Hepatocyte (in vitro differentiated cells): Measurements from ENCODE around the gene MGAT5. TPM values are rescaled to one million over a fixed set of nuclear protein-coding genes. Genes with fewer than 3 reads are reported as not detected.

Source experiments
- DNase-seq: peaks from one replicate; pipeline ENCODE4 v3.0.0-alpha.2; 2016; ENCODE audit warnings: low spot score
- H2AFZ ChIP-seq: fragments of 200-600 bp; sonication (generic); 2 replicates; pipeline ENCODE4 v1.6.0; 2016; ENCODE audit warnings: antibody characterized with exemption, mild to moderate bottlenecking
- H3K27ac ChIP-seq: fragments of 200-600 bp; sonication (generic); 2 replicates; pipeline ENCODE4 v1.5.1; 2016; ENCODE audit warnings: mild to moderate bottlenecking
- H3K27me3 ChIP-seq: fragments of 200-600 bp; sonication (generic); 2 replicates; pipeline ENCODE4 v1.6.1; 2016
- H3K36me3 ChIP-seq: fragments of 200-600 bp; sonication (generic); replicated peaks from 2 replicates; pipeline ENCODE4 v1.5.1; 2016; ENCODE audit warnings: low read depth; ENCODE audit not compliant: insufficient read depth
- H3K4me1 ChIP-seq: fragments of 200-600 bp; sonication (generic); 2 replicates; pipeline ENCODE4 v1.5.1; 2016; ENCODE audit warnings: mild to moderate bottlenecking, moderate library complexity; ENCODE audit not compliant: insufficient read depth
- H3K4me2 ChIP-seq: fragments of 200-600 bp; sonication (generic); 2 replicates; pipeline ENCODE4 v1.6.0; 2016
- H3K4me3 ChIP-seq: fragments of 200-600 bp; sonication (generic); 2 replicates; pipeline ENCODE4 v1.5.1; 2016; ENCODE audit warnings: mild to moderate bottlenecking
- H3K79me2 ChIP-seq: fragments of 200-600 bp; sonication (generic); 2 replicates; pipeline ENCODE4 v1.6.0; 2017; ENCODE audit warnings: mild to moderate bottlenecking
- H3K9me2 ChIP-seq: fragments of 200-600 bp; sonication (generic); replicated peaks from 2 replicates; pipeline ENCODE4 v1.6.0; 2017; ENCODE audit warnings: mild to moderate bottlenecking; ENCODE audit not compliant: insufficient read depth
- H3K9me3 ChIP-seq: fragments of 200-600 bp; sonication (generic); 2 replicates; pipeline ENCODE4 v1.5.1; 2016; ENCODE audit warnings: low read depth, mild to moderate bottlenecking
- H4K20me1 ChIP-seq: fragments of 200-600 bp; sonication (generic); 2 replicates; pipeline ENCODE4 v1.6.0; 2016; ENCODE audit warnings: mild to moderate bottlenecking; ENCODE audit not compliant: insufficient read depth, poor library complexity, severe bottlenecking
- CTCF ChIP-seq: fragments of 200-600 bp; sonication (generic); IDR thresholded peaks from 2 replicates; pipeline ENCODE4 v1.5.1; 2016; ENCODE audit warnings: antibody characterized with exemption, mild to moderate bottlenecking; ENCODE audit not compliant: poor library complexity
- EZH2 ChIP-seq: fragments of 200-600 bp; sonication (generic); IDR thresholded peaks from 2 replicates; pipeline ENCODE4 v1.6.1; 2016; ENCODE audit warnings: antibody characterized with exemption, mild to moderate bottlenecking, borderline replicate concordance
- EZH2phosphoT487 ChIP-seq: fragments of 200-600 bp; sonication (generic); IDR thresholded peaks from one replicate; pipeline ENCODE4 v1.6.1; 2018; ENCODE audit warnings: antibody characterized with exemption, mild to moderate bottlenecking, low read depth, moderate library complexity; ENCODE audit not compliant: unreplicated experiment, severe bottlenecking
- WGBS: methylation state at CpG from one replicate; pipeline ENCODE4 v1.1.6; 2016; ENCODE audit warnings: low lambda C conversion rate; ENCODE audit errors: missing lambda C conversion rate; 5-methylcytosine and 5-hydroxymethylcytosine counted together
- polyA plus RNA-seq: library from polyadenylated mRNA; unstranded; fragments of >200 nt; fragmentation: Nextera tagmentation; extraction: Ambion mirVana; gene quantifications from 2 replicates; pipeline ENCODE4 v1.2.1, GENCODE V29; 2016
- total RNA-seq: library from RNA; depleted of rRNA; stranded (reverse); fragments of >200 nt; gene quantifications from 2 replicates; pipeline ENCODE4 v1.2.3, GENCODE V29; 2014

MGAT5 gene
- total and polyA plus RNA-seq, 2 experiments from 2014 or later, result 9.1 to 30.2 TPM

DNA sequence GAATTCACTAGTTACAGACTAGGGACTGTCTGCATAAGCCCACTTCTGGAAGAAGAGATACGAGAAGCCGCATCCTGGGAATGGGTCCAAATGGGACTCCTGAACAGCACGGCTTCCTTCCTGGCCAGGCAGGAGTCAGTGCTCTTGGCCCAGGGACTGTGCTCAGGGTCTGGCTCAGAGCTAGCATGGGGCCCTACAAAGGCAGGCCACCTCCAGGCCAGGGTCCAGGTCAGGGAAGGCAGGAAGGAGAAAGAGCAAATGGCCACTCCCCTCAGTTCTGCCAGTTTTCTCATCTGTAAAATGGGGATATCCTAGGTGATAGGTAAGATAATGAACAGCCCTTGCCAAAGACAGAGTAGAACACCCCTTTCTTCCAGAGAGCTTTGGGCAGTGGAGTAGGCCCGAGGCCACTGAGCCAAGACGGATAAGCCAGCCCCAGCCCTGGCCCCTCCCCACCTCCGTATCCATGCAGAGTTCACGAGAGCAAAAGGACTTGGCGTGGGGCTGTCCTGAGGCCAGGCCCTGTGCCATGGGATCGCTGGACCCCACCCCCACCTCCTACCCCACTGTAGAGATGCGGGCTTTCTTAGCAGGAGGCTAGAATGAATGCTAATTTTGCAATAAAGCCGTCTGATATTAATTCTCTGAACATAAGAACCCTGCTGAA, 190.1 kb downstream of the MGAT5 start:
- no peaks in the 10 kb centered on the region for H3K79me2 ChIP-seq
- H3K9me2 ChIP-seq, result no peaks in the 10 kb centered on the region
- H3K4me2 ChIP-seq, result no peak overlapping the region
- no peaks in the 10 kb centered on the region for H4K20me1 ChIP-seq
- H3K9me3 ChIP-seq, result no peaks in the 10 kb centered on the region
- no peak overlapping the region for H3K4me3 ChIP-seq
- no peak for TF ChIP-seq EZH2phosphoT487
- no peak for TF ChIP-seq CTCF
- no peak for TF ChIP-seq EZH2
- H3K27ac ChIP-seq, result no peak overlapping the region
- H3K27me3 ChIP-seq, result no peaks in the 10 kb centered on the region
- H2AFZ ChIP-seq, result no peak overlapping the region
- H3K4me1 ChIP-seq, result no peaks in the 10 kb centered on the region
- H3K36me3 ChIP-seq, result no peaks in the 10 kb centered on the region
- no peak for DNase-seq
- 94% methylated on average over 11 of the region's 11 CpGs for WGBS

DNA sequence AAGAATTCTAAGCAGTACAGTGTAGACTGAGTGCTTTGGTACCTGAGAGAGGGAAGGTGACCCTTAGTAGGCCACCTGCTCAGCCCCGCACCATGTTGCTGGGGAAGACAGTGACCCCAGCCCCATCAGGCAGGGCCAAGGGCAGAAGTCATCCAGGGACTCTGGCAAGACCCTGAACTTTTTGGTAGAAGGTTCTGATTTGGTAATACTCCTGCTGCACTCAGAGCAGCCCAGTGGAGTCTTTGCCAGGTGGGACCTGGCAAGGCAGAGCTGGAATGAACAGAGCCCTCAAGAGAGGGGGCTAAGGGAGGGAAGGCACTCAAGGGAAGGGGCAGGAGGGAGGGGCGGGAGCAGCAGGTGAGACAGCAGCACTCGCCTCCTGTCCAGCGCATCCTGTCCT, 191.2 kb downstream of the MGAT5 start:
- no peaks in the 10 kb centered on the region for H3K9me2 ChIP-seq
- no peak overlapping the region for H2AFZ ChIP-seq
- H3K27me3 ChIP-seq, result no peaks in the 10 kb centered on the region
- H3K4me1 ChIP-seq, result no peaks in the 10 kb centered on the region
- no peak for DNase-seq
- no peak overlapping the region for H3K4me2 ChIP-seq
- no peak overlapping the region for H3K27ac ChIP-seq
- H3K9me3 ChIP-seq, result no peaks in the 10 kb centered on the region
- H3K36me3 ChIP-seq, result no peaks in the 10 kb centered on the region
- H3K79me2 ChIP-seq, result no peaks in the 10 kb centered on the region
- WGBS, result 95% methylated on average over 4 of the region's 4 CpGs
- H3K4me3 ChIP-seq, result no peak overlapping the region
- TF ChIP-seq CTCF (no peak), EZH2phosphoT487 (no peak), EZH2 (no peak)
- H4K20me1 ChIP-seq, result no peaks in the 10 kb centered on the region

DNA sequence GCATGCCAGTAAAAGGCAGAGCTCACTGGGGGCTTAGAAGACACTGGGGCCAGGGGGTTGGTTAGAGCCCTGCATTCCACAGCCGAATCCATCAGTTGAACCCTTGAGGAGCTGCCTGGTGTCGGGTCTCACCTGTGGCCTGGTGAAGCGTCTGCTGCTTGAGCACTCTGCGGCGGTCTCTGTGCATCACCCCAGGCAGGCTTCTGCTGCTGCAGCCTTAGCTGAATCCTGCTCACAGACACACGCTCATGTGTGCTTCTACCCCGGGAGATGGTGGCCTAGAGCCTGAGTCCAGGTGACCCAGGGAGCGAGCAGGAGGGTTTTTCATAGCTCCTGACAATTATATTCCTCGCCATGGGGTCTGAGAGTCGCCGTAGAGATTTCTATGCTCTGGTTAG, 192.1 kb downstream of the MGAT5 start:
- TF ChIP-seq EZH2phosphoT487, result no peak
- Histone ChIP-seq H2AFZ (no peak overlapping the region), H3K9me2 (no peaks in the 10 kb centered on the region), H3K4me1 (no peaks in the 10 kb centered on the region), H3K4me2 (no peak overlapping the region), H4K20me1 (no peaks in the 10 kb centered on the region), H3K36me3 (no peaks in the 10 kb centered on the region), H3K4me3 (no peak overlapping the region), H3K27ac (no peak overlapping the region), H3K9me3 (no peaks in the 10 kb centered on the region), H3K27me3 (no peaks in the 10 kb centered on the region), H3K79me2 (no peaks in the 10 kb centered on the region)
- 74% methylated on average over 11 of the region's 11 CpGs for WGBS
- no peak for DNase-seq

- Histone ChIP-seq H3K27ac (no peak overlapping the region), H3K4me3 (no peak overlapping the region), H4K20me1 (no peaks in the 10 kb centered on the region), H3K79me2 (no peaks in the 10 kb centered on the region), H2AFZ (no peak overlapping the region), H3K9me2 (no peaks in the 10 kb centered on the region), H3K36me3 (no peaks in the 10 kb centered on the region), H3K27me3 (no peaks in the 10 kb centered on the region), H3K4me2 (no peak overlapping the region), H3K9me3 (no peaks in the 10 kb centered on the region), H3K4me1 (no peaks in the 10 kb centered on the region)
- 59% methylated on average over 8 of the region's 8 CpGs for WGBS
- TF ChIP-seq CTCF (no peak), EZH2 (no peak), EZH2phosphoT487 (no peak)
- DNase-seq, result no peak
Measured at GRCh38 chr2:134446383-134447017, 192.6 kb downstream of the MGAT5 start.
